GM19468 (cell line): ENCODE results near the gene DUSP1.
A peak's percentile ranks its signal among the peaks of the same experiment; 100 is the strongest.

Experiments used
- ATAC-seq: cut with Tn5 transposase; IDR thresholded peaks from one replicate; pipeline ENCODE4 v1.9.1; 2021; ENCODE audit warnings: mild to moderate bottlenecking, moderate library complexity, moderate number of reproducible peaks; ENCODE audit not compliant: unreplicated experiment; ENCODE audit errors: extremely low read depth

DUSP1 gene

DNA sequence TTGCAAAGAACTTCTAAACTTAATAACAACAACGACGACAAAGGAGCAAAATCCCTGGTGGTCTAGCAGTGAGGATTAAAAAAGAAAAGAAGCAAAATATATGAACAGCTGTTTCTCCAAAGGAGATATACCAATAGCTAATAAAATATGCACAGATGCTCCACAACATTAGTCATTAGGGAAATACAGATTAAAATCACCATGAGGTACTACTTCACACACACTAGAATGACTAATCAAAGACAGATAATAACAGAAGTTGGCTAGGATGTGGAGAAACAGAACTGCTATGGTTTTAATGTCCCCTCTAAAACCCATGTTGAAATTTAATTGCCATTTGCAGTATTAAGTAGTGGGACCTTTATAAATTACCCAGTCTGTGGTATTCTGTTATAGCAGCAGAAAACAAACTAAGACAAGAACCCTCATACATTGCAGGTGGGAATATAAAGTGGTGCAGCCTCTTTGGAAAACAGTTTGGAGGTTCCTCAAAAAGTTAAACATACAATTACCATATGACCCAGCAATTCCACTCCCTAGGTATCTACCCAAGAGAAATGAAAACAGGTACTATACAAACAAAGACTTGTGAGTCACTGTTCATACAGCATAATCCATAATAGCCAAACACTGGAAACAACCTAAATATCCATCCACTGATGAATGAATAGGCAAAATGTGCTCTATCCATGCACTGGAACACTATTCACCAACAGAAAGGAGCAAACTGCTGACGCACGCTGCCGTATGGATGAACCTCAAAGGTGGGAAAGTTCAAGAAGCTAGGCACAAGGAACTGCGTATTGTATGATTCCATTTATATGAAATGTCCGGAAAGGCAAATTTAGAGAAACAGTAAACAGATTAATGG, 11.4 kb upstream of the DUSP1 start:
- ATAC-seq, result no peak

DNA sequence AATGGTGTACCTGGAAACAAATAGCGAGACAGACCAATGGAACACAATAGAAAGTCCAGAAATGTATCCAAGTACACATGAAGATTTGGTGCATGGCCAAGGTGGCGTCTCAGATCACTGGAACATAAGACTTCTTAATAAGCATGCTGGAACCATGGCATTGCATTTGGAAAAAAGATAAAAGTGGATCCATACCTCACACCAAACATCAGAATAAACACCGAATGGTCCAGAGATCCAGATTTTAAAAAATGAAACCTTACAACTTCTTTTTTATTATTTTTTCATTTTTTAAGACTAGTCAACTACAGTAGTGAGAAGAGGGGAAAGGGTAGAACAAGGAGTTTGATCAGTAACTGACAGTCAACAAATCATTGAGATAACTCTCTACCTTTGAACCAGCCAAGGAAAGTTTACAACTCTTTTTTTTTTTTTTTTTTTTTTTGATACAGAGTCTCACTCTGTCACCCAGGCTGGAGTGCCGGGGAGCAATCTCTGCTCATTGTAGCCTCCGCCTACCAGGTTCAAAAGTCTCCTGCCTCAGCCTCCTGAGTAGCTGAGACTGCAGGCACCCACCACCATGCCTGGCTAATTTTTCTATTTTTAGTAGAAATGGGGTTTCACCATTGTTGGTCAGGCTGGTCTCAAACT, 8.8 kb upstream of the DUSP1 start:
- ATAC-seq, result no peak

DNA sequence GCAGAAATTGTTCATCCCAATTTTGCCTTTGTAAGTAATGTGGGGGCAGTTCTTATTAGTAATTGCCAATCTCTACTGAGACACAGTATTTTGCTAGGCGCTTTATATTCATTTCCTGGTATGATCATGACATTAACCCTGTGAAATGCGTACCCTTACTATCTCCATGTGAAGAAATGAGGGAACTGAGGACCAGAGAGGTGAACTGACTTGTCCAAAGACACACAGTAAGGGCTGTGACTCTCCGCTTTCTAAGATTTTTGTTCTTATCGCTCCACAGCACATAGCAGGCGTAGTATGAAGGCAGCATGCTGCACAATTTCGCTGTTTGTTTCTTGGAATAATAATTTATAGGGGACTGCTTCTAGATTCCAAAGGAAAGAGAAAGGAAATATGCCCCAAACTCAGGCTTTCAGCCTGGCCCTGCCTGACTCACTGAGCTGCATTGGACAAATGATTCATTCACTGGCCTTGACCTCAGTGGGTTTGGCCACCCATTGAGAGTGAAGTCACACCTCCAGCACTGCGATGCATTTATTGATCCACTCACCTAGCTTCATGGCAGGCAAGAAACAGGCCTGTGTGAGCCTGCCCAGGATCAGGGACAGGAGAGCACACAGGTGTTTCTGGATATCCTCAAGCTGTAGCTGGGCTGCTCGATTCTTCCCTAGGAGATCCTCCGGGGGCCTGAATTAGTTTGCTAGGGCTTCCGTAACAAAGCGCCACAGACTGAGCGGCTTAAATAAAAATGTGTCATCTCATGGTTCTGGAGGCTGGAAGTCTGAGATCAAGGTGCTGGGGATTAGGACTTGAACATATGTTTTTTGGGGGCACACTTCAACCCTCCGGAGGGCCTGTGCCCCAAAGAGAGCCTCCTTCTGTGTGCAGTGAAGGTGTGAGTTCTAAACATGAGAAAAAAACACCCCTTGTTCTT, 7.2 kb upstream of the DUSP1 start:
- no peak for ATAC-seq

DNA sequence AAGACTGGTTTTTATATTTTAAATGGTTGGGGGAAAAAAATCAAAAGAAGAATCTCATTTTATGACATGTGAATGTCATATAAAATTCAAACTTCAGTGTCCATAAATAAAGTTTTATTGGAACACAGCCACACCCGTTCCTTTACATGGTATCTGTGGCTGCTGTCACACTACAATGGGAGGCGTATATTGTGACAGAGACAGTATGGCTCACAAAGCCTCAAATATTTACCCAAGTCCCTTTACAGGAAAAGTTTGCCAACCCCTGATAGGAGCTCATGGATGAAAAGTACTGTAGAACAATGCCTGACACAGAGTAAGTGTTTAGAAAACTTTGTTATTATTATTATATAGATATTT, 5.2 kb upstream of the DUSP1 start:
- no peak for ATAC-seq

DNA sequence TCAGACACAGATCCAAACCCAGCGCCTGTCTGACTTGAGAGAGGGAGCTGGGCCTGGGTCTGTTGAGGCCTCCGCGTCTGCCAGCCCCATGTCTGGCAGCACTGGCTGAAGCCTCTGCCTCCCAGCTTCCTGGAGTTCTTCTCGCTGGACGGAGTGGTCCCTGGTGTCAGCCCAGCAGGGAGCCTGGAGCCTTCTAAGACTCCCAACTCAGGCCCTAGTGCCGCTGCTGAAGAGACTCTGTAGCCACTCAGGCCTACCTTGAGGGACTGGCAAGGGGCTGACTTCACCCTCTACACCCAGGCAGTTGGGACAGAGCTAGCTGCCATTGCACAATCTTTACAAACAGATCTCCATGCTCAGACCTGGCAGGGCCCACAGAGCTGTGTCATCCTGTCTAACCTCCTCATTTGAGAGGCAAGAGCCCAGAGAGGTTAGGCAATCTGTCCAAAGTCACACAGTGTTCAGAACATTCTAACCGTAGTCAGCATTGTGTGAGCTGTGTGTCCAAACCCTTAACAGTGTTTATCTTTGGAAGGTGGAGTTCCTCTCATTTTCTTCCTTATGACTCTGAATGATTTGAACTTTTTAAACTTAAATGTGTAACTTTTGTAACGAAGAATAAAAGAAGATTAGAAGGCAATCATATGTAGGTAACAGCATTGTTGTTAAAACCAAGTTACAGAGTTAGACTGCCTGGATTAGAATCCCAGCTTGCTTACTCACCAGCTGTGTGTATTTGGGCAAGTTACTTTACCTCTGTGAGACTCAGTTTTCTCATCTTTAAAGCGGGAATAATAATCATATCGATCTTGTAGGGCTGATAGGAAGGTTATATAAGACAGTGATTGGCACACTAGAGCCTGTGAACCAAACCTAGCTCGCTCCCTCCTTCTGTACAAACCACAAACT, 4.6 kb upstream of the DUSP1 start:
- ATAC-seq, result no peak

DNA sequence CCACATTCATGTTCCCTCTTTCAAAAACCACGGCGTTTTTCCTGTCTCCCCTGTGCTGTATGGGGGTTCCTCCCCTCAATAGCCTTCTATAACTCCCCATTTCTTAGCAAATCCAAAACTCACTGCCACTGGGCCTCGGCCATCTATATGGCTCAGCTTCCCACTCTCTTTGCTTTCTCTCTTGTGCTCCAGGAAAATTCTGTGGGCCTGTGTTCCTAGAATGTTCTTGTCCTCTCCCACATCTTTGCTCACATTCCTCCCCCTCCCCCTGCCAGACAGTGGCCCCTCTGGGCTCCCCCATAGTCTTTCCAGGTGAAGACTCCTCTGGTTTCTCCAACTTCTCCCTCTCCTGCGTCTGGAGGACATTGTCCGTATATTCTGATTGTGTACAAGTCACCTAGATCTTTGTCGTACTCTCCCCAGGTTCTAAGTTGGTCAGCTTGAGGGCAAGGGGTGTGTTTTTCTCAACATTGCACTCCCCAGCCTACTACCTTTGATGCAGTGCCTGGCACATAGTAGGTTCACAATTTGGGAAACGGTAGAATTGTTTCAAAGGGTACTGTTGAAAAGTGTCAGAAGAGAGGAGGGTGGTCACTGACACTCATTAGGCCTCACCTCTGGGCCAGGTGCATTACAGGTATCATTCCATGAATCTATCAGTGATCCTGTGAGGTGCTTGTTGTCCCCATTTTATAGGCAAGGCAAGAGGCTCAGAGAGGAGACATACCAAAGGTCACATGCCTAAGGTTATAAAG, 3.7 kb upstream of the DUSP1 start:
- ATAC-seq, result no peak

DNA sequence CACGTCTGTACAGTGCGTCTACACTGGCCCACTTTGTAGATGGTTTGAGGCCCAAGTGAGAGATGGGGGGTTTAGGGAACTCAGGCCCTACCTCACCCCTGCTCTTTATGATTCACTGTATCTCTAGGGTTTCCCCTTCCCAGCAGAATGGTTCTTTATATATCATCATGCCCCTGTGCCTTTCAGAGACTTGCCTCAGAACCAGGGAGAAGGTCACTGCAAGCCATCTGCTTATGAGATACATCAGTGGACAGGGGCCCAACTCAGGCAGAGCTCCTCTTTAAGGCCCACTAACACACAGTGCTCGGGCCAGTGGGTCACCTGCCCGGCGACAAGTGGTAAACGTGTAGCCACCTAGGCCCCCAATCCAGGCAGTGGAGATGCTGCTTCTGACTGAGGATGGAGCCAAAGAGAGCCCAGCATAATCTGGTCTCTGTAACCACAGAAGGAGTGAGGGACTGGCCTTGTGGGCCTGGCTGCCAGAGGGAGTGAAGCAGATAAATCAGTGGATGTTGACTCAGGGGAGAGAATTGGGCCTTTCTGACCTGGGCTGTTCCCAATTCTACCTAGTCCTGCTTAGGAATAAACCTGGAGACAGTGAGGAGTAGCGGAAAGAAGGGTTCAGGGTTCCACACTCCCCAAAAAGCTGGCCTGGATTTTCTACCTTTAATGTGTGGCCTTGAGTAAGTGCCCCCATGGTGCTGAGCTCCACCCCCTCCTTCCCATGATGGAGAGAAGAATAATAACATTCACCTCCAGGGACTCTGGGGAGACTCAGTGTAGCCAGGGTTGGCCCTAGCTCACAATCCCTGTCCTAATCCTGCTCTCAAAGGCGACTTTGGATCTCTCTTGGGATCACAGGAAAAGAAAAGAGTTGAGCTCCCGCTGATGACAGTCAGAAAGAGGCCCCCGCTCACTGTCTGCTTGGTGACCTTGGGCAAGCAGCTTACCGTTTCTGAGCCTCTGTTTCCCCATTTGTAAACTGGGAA, 2.8 kb upstream of the DUSP1 start:
- no peak for ATAC-seq

DNA sequence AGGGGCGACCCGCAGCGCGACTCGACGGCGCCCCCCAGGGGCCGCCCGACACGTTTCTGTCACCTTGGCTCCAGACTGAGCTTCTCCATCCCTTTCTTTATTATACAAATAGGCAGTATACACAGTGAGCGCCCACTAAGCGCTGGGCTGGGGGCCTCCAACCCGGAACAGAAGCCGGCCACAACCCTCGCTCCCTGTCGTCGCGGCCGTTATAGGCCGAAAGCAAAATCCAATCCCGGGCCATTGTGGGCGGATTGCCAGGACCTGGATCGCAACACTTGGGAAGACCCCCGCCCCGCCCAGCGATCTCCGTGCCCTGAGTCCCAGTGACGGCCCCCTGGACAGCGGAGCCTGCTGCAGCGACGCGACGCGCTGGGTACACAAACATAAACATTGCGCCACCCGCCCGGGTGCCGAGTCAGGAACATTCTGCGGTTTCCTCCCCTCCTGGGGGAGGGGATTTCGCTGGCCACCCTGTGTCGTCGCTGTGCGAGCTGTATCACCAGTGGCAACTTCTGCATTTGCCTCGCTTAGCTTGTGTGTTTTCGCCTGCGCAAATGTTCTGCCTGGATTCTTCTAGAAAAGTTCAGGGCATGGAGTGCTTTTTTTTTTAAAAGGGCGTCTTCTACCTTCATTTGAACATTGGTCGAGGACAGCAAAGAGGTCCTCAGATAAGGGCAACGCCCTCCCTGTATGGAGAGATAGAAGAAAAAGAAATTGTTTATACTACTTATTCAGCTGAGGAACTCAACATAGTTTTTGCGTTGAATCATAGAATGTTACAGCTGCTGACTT, 1.3 kb upstream of the DUSP1 start:
- ATAC-seq, result peak; percentile 18

DNA sequence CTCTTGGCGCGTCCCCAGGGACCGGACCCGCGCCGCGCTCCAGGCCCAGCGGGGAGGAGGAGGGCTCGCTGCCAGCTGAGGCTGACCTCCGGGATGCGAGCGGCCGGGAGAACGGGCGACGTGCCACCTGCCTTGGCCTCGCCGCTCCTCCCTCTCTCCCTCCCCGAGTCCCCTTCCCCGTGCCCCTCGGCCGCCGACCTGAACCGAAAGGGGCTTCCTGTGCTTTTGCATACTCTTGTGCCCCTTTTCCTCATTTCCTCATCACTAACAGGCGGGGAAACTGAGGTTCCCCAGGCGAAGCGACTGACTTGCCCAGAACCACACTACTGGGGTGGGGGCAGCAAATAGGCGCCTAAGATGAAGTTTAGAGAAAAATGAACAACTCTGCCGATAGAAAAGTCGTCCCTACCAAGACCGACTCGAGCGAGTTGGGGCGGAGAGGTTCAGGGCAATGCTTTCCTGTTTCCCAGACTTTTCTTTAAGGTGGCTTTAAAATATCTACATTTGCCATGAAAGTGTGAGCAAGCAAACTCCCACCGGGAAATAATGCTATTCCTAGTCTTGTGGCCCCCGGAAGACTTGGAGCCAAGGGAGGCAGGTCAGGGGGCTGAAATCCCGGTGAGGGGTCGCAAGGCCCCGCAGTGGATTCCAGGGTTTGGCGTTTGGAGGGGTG, 580 bp upstream of the DUSP1 start:
- no peak for ATAC-seq

DNA sequence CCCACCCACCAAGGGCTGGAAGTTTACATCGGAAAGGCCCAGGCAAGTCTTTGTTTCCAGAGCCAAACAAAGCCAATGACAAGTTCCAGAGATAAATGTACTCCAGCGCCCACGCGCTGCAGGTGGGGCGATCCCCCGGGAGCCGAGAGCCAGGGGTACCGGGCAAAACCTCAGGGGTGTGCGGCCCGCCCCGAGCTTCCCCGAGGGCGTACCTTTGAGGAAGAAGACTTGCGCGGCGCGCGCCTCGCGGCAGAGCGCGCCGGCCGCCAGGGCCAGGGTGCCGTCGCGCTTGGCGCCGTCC, 671 bp downstream of the DUSP1 start:
- ATAC-seq, result no peak

DNA sequence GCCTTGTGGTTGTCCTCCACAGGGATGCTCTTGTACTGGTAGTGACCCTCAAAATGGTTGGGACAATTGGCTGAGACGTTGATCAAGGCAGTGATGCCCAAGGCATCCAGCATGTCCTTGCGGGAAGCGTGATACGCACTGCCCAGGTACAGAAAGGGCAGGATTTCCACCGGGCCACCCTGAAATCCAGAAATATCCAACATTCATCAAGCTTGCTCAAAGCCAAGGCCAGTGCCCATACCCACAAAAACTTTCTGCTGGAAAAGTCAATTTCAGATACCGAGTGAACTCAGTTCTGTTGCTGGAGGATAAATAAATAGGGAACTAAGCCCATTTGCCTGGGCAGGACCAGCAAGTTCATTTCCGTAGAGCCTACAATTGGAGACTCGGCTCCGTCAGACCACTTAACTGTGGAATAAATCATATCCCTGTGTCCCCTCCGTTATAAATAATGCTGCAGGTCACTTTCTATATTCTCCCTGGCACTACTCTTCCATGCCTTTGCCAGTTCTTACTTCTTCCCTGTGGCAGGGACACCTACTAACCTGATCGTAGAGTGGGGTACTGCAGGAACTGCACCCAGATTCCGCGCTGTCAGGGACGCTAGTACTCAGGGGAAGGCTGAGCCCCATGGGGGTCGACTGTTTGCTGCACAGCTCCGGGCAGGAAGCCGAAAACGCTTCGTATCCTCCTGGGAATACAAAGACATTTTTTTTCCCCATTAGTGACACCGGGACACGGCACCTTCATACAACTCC, 1.2 kb downstream of the DUSP1 start:
- no peak for ATAC-seq

DNA sequence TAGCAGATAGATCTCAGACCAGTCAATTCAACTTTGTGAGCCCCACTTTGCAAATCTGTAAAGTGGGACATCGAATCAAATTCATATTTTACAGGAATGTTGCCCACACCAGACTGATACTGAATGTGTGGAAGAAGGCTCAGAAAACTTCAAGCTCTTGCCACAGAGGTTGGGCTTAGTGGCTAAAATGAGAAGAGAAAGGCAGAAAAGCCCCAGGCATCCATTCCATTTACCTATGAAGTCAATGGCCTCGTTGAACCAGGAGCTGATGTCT, 1.7 kb downstream of the DUSP1 start:
- no peak for ATAC-seq

DNA sequence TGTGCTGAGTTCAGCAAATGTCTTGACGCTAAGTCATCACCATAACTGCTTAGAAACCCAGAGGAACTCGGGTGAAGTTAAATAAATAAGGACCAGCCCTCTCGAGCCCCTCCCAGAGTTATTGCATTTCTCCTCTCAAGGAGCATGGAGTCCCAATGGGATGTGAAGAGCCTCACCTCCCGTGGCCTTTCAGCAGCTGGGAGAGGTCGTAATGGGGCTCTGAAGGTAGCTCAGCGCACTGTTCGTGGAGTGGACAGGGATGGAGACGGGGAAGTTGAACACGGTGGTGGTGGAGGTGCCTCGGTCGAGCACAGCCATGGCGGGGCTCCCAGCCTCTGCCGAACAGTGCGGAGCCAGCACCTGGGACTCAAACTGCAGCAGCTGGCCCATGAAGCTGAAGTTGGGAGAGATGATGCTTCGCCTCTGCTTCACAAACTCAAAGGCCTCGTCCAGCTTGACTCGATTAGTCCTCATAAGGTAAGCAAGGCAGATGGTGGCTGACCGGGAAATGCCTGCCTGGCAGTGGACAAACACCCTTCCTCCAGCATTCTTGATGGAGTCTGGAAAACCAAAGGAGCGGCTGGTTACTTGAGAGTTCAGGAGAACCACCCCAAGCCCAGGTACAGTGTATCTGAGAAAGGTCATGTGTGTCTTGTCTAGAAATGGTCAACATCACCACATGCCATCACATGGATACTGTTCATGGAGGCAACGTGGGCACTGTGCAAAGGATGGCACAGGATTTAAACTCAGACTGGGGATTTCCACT, 2.2 kb downstream of the DUSP1 start:
- ATAC-seq, result no peak

DNA sequence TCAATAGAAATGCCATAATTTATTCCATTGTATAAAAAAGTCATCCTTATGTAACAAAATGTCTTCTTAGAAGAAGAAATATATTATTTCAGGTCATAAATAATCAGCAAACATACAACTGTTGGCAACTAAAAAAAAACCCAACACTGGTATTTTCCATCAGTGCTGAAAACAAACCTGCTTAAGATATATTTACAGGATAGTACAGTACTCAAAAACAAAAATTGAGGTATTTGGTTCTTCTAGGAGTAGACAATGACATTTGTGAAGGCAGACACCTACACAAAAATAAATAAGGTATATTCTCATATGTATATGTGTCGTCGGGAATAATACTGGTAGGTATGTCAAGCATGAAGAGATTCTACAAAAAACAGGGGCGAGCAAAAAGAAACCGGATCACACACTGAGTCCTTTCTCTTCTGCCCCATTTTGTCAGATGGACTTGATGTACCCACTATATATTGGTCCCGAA, 2.9 kb downstream of the DUSP1 start:
- no peak for ATAC-seq

DNA sequence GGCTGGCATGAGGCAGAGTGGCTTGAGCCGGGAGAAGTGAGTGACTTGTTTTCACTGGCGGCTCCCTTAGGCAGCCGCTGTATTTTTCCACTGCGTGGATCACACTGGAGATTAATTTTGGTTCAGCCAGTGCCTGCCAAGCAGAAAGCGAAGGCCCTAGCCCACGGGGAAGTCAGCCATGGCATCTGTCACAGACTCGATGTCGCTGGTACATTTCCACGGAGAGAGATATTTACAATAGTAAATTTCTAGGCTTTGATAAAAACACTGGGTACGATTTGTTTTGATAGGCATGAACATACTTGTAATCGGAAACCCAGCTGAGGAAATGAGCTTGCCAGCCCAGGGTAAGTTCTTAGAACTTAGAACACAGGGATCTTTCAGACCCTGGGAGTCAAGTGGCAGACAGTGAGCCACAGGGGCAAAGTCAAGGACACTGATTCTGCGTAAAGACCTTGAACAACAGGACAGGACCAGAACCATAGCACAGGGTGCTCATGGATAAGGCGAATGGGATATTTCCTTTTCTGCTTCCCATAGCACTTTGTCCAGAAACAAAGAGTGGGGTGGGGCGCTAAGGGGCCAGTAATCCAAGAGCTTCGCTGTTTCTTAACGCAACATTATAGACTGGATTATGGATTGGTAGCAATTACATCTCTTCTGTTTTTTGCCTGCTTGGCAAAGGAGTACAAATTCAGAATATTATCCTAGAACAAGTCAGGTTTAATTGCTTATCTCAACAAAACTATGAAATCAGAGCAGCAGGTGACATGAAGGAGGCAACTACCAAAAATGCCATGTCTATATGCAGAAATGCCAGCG, 4.5 kb downstream of the DUSP1 start:
- ATAC-seq, result no peak
